GM18498 (cell line): ENCODE results near the gene FBXO7.

Experiments used
- ATAC-seq: cut with Tn5 transposase; IDR thresholded peaks from one replicate; pipeline ENCODE4 v1.9.1; 2021; ENCODE audit warnings: mild to moderate bottlenecking, moderate library complexity; ENCODE audit not compliant: unreplicated experiment

Gene FBXO7

GRCh38 chr22:32548039-32548438 is 73.4 kb downstream of the FBXO7 start:
- no peak for ATAC-seq
